Liver (tissue), 9 donors: ENCODE measurements around the gene GRK1. TPM values are rescaled to one million over a fixed set of nuclear protein-coding genes. Genes with fewer than 3 reads are reported as not detected.

Experiments
- DNase-seq: peaks from one replicate; pipeline ENCODE4 v3.0.0-alpha.2; 2017; ENCODE audit warnings: low spot score
- H3K27ac ChIP-seq, 2 donors: one replicate each; pipeline ENCODE4 v1.7.0; 2013; ENCODE audit warnings: inconsistent platforms in 2 of 2, low read length in 2 of 2, control low read depth in 1 of 2, low read depth in 1 of 2, mild to moderate bottlenecking in 1 of 2
- H3K27me3 ChIP-seq, 4 donors: one replicate each; pipeline versions ENCODE4 v1.6.1 to v1.7.0; 2013; ENCODE audit warnings: low read length in 3 of 4, inconsistent platforms in 1 of 4, mild to moderate bottlenecking in 1 of 4, moderate library complexity in 1 of 4; ENCODE audit not compliant: control insufficient read depth in 4 of 4, insufficient read depth in 4 of 4
- H3K36me3 ChIP-seq, 4 donors: one replicate each; pipeline versions ENCODE4 v1.6.1 to v1.7.0; 2013; ENCODE audit warnings: low read length in 3 of 4, mild to moderate bottlenecking in 3 of 4, low read depth in 1 of 4, moderate library complexity in 1 of 4; ENCODE audit not compliant: control insufficient read depth in 4 of 4, insufficient read depth in 3 of 4
- H3K4me1 ChIP-seq, 4 donors: one replicate each; pipeline versions ENCODE4 v1.6.1 to v1.7.0; 2013; ENCODE audit warnings: low read length in 3 of 4, mild to moderate bottlenecking in 3 of 4, moderate library complexity in 1 of 4; ENCODE audit not compliant: control insufficient read depth in 4 of 4, insufficient read depth in 4 of 4
- H3K4me3 ChIP-seq, 3 donors: one replicate each; pipeline versions ENCODE4 v1.6.1 to v1.7.0; 2013; ENCODE audit warnings: low read length in 3 of 3, control low read depth in 1 of 3, low read depth in 1 of 3, mild to moderate bottlenecking in 1 of 3
- H3K9ac ChIP-seq, 2 donors: one replicate each; pipeline ENCODE4 v1.7.0; 2013; ENCODE audit warnings: low read length in 2 of 2, mild to moderate bottlenecking in 2 of 2, moderate library complexity in 2 of 2, control low read depth in 1 of 2, low read depth in 1 of 2
- H3K9me3 ChIP-seq, 4 donors: one replicate each; pipeline versions ENCODE4 v1.6.1 to v1.7.0; 2013; ENCODE audit warnings: low read length in 3 of 4; ENCODE audit not compliant: control insufficient read depth in 4 of 4
- CTCF ChIP-seq: fragments of 150-350 bp; IDR thresholded peaks from 2 replicates; pipeline ENCODE4 v1.5.1; 2017; ENCODE audit warnings: improper control_type of control experiment, low read depth, low read length; ENCODE audit not compliant: missing input control
- FOXA1 ChIP-seq: IDR thresholded peaks from 2 replicates; pipeline ENCODE4 v1.6.1; 2016; ENCODE audit warnings: antibody characterized with exemption
- FOXA2 ChIP-seq: IDR thresholded peaks from 2 replicates; pipeline ENCODE4 v1.6.1; 2016; ENCODE audit warnings: antibody characterized with exemption
- GABPA ChIP-seq, 2 donors: IDR thresholded peaks in 1 of 2; conservative IDR thresholded peaks in 1 of 2; 2 replicates each; pipeline ENCODE4 v1.6.1; 2016; ENCODE audit warnings: antibody characterized with exemption in 2 of 2, mild to moderate bottlenecking in 1 of 2, moderate library complexity in 1 of 2
- HNF4A ChIP-seq, 2 donors: conservative IDR thresholded peaks; 2 replicates each; pipeline ENCODE4 v1.6.1; 2016; ENCODE audit warnings: antibody characterized with exemption in 2 of 2, mild to moderate bottlenecking in 2 of 2
- HNF4G ChIP-seq: IDR thresholded peaks from 2 replicates; pipeline ENCODE4 v1.6.1; 2016; ENCODE audit warnings: antibody characterized with exemption
- JUND ChIP-seq, 2 donors: IDR thresholded peaks; 2 replicates each; pipeline ENCODE4 v1.6.1; 2016; ENCODE audit warnings: antibody characterized with exemption in 2 of 2
- MAX ChIP-seq: IDR thresholded peaks from 2 replicates; pipeline ENCODE4 v1.6.1; 2016; ENCODE audit warnings: antibody characterized with exemption
- NR2F2 ChIP-seq: IDR thresholded peaks from 2 replicates; pipeline ENCODE4 v1.6.1; 2016; ENCODE audit warnings: antibody characterized with exemption
- RAD21 ChIP-seq, 2 donors: IDR thresholded peaks; 2 replicates each; pipeline ENCODE4 v1.6.1; 2016; ENCODE audit warnings: antibody characterized with exemption in 2 of 2, mild to moderate bottlenecking in 2 of 2
- REST ChIP-seq: IDR thresholded peaks from 2 replicates; pipeline ENCODE4 v1.6.1; 2016; ENCODE audit warnings: antibody characterized with exemption, mild to moderate bottlenecking
- RXRA ChIP-seq, 2 donors: IDR thresholded peaks; 2 replicates each; pipeline ENCODE4 v1.6.1; 2017 to 2018; ENCODE audit warnings: antibody characterized with exemption in 2 of 2, mild to moderate bottlenecking in 1 of 2
- SP1 ChIP-seq: IDR thresholded peaks from 2 replicates; pipeline ENCODE4 v1.6.1; 2018; ENCODE audit warnings: antibody characterized with exemption, mild to moderate bottlenecking
- TAF1 ChIP-seq: conservative IDR thresholded peaks from 2 replicates; pipeline ENCODE4 v1.6.1; 2016; ENCODE audit warnings: antibody characterized with exemption, mild to moderate bottlenecking
- YY1 ChIP-seq: IDR thresholded peaks from 2 replicates; pipeline ENCODE4 v1.6.1; 2016; ENCODE audit warnings: antibody characterized with exemption, mild to moderate bottlenecking
- ZBTB33 ChIP-seq: IDR thresholded peaks from 2 replicates; pipeline ENCODE4 v1.6.1; 2016; ENCODE audit warnings: antibody characterized with exemption
- WGBS: extraction: QIAGEN DNeasy Blood & Tissue Kit; methylation state at CpG from one replicate; pipeline ENCODE4 v1.1.7; 2013; 5-methylcytosine and 5-hydroxymethylcytosine counted together
- polyA plus RNA-seq, 2 donors: library from polyadenylated mRNA; stranded (reverse) in 1 of 2; unstranded in 1 of 2; fragments of 200-250 nt in 1 of 2; fragments of >200 nt in 1 of 2; fragmentation: Nextera tagmentation in 1 of 2; extraction: Ambion mirVana in 1 of 2; gene quantifications; one replicate each; pipeline versions ENCODE4 v1.2.1 to v1.2.3, GENCODE V29; 2013 to 2015
- total RNA-seq, 2 donors: library from RNA; depleted of rRNA; stranded (reverse); fragments of >200 nt; gene quantifications; one replicate each; pipeline ENCODE4 v1.2.3, GENCODE V29; 2014
- donor health status: healthy.
- donor health status: healthy.
- donor health status: healthy.
- donor health status: healthy.
- donor health status: healthy.

GRK1 gene
- total and polyA plus RNA-seq, 4 donors = 0.05 TPM; not detected in 3

GRCh38 chr13:113622791-113623490 is 44.1 kb upstream of the GRK1 start:
- peak; percentile 50 for TF ChIP-seq NR2F2
- TF ChIP-seq HNF4A (conservative IDR thresholded peaks at IDR 0.05) = peak; percentile 69 to 74
- TF ChIP-seq REST = peak; percentile 75
- no peak for TF ChIP-seq JUND (IDR thresholded peaks at IDR 0.05)
- TF ChIP-seq RXRA (IDR thresholded peaks at IDR 0.05) = peak; percentile 78 to 87
- no peak for TF ChIP-seq ZBTB33
- peak; percentile 59 for TF ChIP-seq SP1
- H3K4me1 ChIP-seq = no peaks in the 10 kb centered on the region
- H3K4me3 ChIP-seq = no peak overlapping the region
- no peaks in the 10 kb centered on the region for H3K27me3 ChIP-seq
- 73% methylated on average over 29 of the region's 29 CpGs for WGBS
- no peak overlapping the region for H3K27ac ChIP-seq
- no peak for DNase-seq
- peaks cover 0 to 9% (median 6%) of the 10 kb centered on the region in 4 donors for H3K36me3 ChIP-seq
- no peaks in the 10 kb centered on the region for H3K9me3 ChIP-seq
- no peak overlapping the region for H3K9ac ChIP-seq

GRCh38 chr13:113623491-113624234 is 43.4 kb upstream of the GRK1 start:
- Histone ChIP-seq H3K4me3 (no peak overlapping the region), H3K9me3 (no peaks in the 10 kb centered on the region), H3K4me1 (no peaks in the 10 kb centered on the region), H3K27ac (no peak overlapping the region), H3K27me3 (no peaks in the 10 kb centered on the region), H3K36me3 (peaks cover 0 to 11% (median 6%) of the 10 kb centered on the region in 4 donors), H3K9ac (no peak overlapping the region)
- no peak for DNase-seq
- 97% methylated on average over 20 of the region's 20 CpGs for whole genome bisulfite sequencing
- TF ChIP-seq YY1 (no peak), FOXA2 (no peak), ZBTB33 (no peak), TAF1 (no peak), SP1 (no peak), RXRA (IDR thresholded peaks at IDR 0.05) (no peak), GABPA (IDR thresholded peaks at IDR 0.05 in 1 of 2, conservative IDR thresholded peaks at IDR 0.05 in 1 of 2) (no peak), RAD21 (IDR thresholded peaks at IDR 0.05) (no peak), CTCF (no peak), REST (no peak), MAX (no peak), FOXA1 (no peak), HNF4G (no peak)
